CD14-positive monocyte (primary cell): ENCODE results near the gene GSTO2. TPM values are rescaled to one million over a fixed set of nuclear protein-coding genes. Genes with fewer than 3 reads are reported as not detected.

Source experiments
- DNase-seq, 3 donors: peaks; one replicate each; pipeline ENCODE4 v3.0.0-alpha.2; 2011 to 2022
- H2AFZ ChIP-seq: 2 replicates; pipeline ENCODE4 v1.6.0; 2012; ENCODE audit warnings: mild to moderate bottlenecking, low read depth, low read length, inconsistent platforms; ENCODE audit not compliant: insufficient read depth, poor library complexity, severe bottlenecking
- H3K27ac ChIP-seq, 2 donors: 1 replicate in 1 of 2; 2 replicates in 1 of 2; pipeline ENCODE4 v1.5.1; 2012 to 2013; ENCODE audit warnings: low read length in 2 of 2, control low read depth in 1 of 2, inconsistent platforms in 1 of 2, low read depth in 1 of 2, mild to moderate bottlenecking in 1 of 2
- H3K27me3 ChIP-seq, 2 donors: one replicate each; pipeline versions ENCODE4 v1.6.0 to v1.6.1; 2011 to 2013; ENCODE audit warnings: low read length in 2 of 2; ENCODE audit not compliant: control insufficient read depth in 2 of 2, insufficient read depth in 2 of 2
- H3K36me3 ChIP-seq, 2 donors: replicated peaks in 1 of 2; 1 replicate in 1 of 2; 2 replicates in 1 of 2; pipeline versions ENCODE4 v1.5.1 to v1.6.1; 2012 to 2013; ENCODE audit warnings: low read length in 2 of 2, control low read depth in 1 of 2, inconsistent platforms in 1 of 2, mild to moderate bottlenecking in 1 of 2; ENCODE audit not compliant: insufficient read depth in 2 of 2, control insufficient read depth in 1 of 2
- H3K4me1 ChIP-seq, 2 donors: 1 replicate in 1 of 2; 2 replicates in 1 of 2; pipeline versions ENCODE4 v1.5.1 to v1.6.1; 2012 to 2013; ENCODE audit warnings: low read length in 2 of 2, control low read depth in 1 of 2, inconsistent platforms in 1 of 2, mild to moderate bottlenecking in 1 of 2, moderate library complexity in 1 of 2; ENCODE audit not compliant: insufficient read depth in 2 of 2, control insufficient read depth in 1 of 2
- H3K4me2 ChIP-seq: replicated peaks from 2 replicates; pipeline ENCODE3; 2012; ENCODE audit warnings: low read length, moderate library complexity, mild to moderate bottlenecking; ENCODE audit not compliant: poor library complexity, severe bottlenecking; ENCODE audit errors: extremely low read depth
- H3K4me3 ChIP-seq, 3 experiments: fragments of 200-600 bp in 1 of 3; sonication (generic) in 1 of 3; replicated peaks in 1 of 3; 1 replicate in 2 of 3; 2 replicates in 1 of 3; pipeline ENCODE4 v1.5.1; 2011 to 2013; ENCODE audit warnings: low read length in 3 of 3, mild to moderate bottlenecking in 3 of 3, control low read depth in 2 of 3, low read depth in 2 of 3, inconsistent platforms in 1 of 3, moderate library complexity in 1 of 3
- H3K79me2 ChIP-seq: 2 replicates; pipeline ENCODE4 v1.6.0; 2012; ENCODE audit warnings: mild to moderate bottlenecking, control low read depth, inconsistent platforms, low read length, moderate library complexity; ENCODE audit not compliant: insufficient read depth
- H3K9ac ChIP-seq: 2 replicates; pipeline ENCODE4 v1.6.0; 2017; ENCODE audit warnings: low read length, mild to moderate bottlenecking; ENCODE audit not compliant: insufficient read depth, poor library complexity, severe bottlenecking
- H3K9me3 ChIP-seq, 2 donors: replicated peaks in 1 of 2; 1 replicate in 1 of 2; 2 replicates in 1 of 2; pipeline versions ENCODE4 v1.5.1 to v1.6.1; 2012 to 2013; ENCODE audit warnings: low read length in 2 of 2, control low read depth in 1 of 2; ENCODE audit not compliant: control insufficient read depth in 1 of 2, insufficient read depth in 1 of 2
- H4K20me1 ChIP-seq: 2 replicates; pipeline ENCODE4 v1.6.0; 2012; ENCODE audit warnings: mild to moderate bottlenecking, low read length, control low read depth, moderate library complexity; ENCODE audit not compliant: insufficient read depth
- H3K27ac Mint-ChIP-seq, 7 donors: one replicate each; pipeline ENCODE4 v1.8.0; 2020; ENCODE audit warnings: mild to moderate bottlenecking in 7 of 7, mixed read lengths in 7 of 7, moderate library complexity in 6 of 7, inconsistent platforms in 2 of 7
- H3K27me3 Mint-ChIP-seq, 3 donors: one replicate each; pipeline ENCODE4 v1.8.0; 2021 to 2022; ENCODE audit warnings: low read depth in 3 of 3, mild to moderate bottlenecking in 3 of 3, mixed read lengths in 3 of 3, moderate library complexity in 3 of 3, inconsistent platforms in 1 of 3
- H3K36me3 Mint-ChIP-seq, 2 donors: one replicate each; pipeline ENCODE4 v1.8.0; 2020; ENCODE audit warnings: mixed read lengths in 2 of 2, inconsistent platforms in 1 of 2, mild to moderate bottlenecking in 1 of 2
- H3K4me1 Mint-ChIP-seq: one replicate; pipeline ENCODE4 v1.8.0; 2020; ENCODE audit warnings: mild to moderate bottlenecking, mixed read lengths
- H3K4me3 Mint-ChIP-seq, 2 donors: one replicate each; pipeline ENCODE4 v1.8.0; 2020; ENCODE audit warnings: mild to moderate bottlenecking in 2 of 2, mixed read lengths in 2 of 2, moderate library complexity in 1 of 2
- H3K9me3 Mint-ChIP-seq, 7 donors: one replicate each; pipeline ENCODE4 v1.8.0; 2020 to 2022; ENCODE audit warnings: mixed read lengths in 7 of 7, mild to moderate bottlenecking in 6 of 7, moderate library complexity in 6 of 7, inconsistent platforms in 2 of 7
- WGBS: methylation state at CpG from one replicate; pipeline ENCODE4 v1.1.5; 2013; ENCODE audit warnings: missing lambda C conversion rate; ENCODE audit not compliant: insufficient coverage; 5-methylcytosine and 5-hydroxymethylcytosine counted together
- intact Hi-C, 2 donors: fragments of 100-400 bp; cut with micrococcal nuclease; formaldehyde crosslinking; loops; one replicate each; pipeline versions ENCODE4 v1.15.0 to v1.15.1; 2023
- polyA plus RNA-seq, 3 donors: library from polyadenylated mRNA; depleted of rRNA in 1 of 3; unstranded in 2 of 3; stranded (reverse) in 1 of 3; fragments of 300-500 nt in 2 of 3; fragments of >200 nt in 1 of 3; fragmentation: Illumina TruSeq in 2 of 3; gene quantifications; 1 replicate in 2 of 3; 2 replicates in 1 of 3; pipeline ENCODE4 v1.2.3, GENCODE V29; 2012 to 2021
- TF ChIP-seq, protein P1 (sequence below): fragments of 200-600 bp; IDR thresholded peaks from one replicate; pipeline ENCODE4 v1.8.0; 2022; ENCODE audit warnings: antibody characterized with exemption, mild to moderate bottlenecking

The GSTO2 gene
- polyA plus RNA-seq, 3 donors, result 0.16 to 0.26 TPM; not detected in 1

DNA sequence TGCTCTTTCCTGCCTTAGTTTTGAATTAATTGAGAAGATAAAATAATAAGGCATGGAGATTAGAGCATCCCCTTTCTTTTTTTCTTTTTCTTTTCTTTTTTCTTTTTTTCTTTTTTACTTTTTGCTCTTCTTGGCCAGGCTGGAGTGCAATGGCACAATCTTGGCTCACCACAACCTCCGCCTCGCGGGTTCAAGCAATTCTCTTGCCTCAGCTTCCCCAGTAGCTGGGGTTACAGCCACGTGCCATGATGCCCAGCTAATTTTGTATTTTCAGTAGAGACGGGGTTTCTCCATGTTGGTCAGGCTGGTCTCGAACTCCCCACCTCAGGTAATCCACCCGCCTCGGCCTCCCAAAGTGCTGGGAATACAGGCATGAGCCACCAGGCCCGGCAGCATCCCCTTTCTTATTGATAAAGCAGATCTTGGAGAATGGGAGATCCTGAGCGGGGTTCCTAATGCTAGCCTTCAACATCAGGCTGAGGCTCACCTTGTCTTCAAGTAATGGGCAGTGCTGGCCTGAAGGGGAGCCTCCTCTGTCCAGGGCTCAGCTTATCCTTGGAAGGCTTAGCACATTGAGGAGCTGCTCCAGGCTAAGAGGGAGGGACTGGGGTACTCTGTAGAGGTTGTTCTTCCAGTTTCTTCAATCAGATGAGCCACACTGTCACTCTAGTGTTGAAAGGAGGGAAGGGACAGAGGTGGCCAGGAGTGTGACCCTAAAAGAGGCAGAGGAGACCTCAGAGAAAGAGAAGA, 27.9 kb downstream of the GSTO2 start:
- Histone ChIP-seq H3K4me2 (no peak overlapping the region), H3K36me3 (no peaks in the 10 kb centered on the region), H3K79me2 (no peaks in the 10 kb centered on the region), H2AFZ (no peak overlapping the region), H4K20me1 (no peaks in the 10 kb centered on the region), H3K9me3 (peaks cover 0 to 3% of the 10 kb centered on the region in 2 donors), H3K27ac (no peak overlapping the region), H3K4me1 (peaks cover 18 to 25% of the 10 kb centered on the region in 2 donors), H3K9ac (no peak overlapping the region), H3K27me3 (no peaks in the 10 kb centered on the region), H3K4me3 (no peak overlapping the region)
- H3K9me3 Mint-ChIP-seq, result peaks cover 3 to 4% (median 3%) of the 10 kb centered on the region in 7 donors
- no peak for DNase-seq
- intact Hi-C loops, result no loop called here
- H3K4me3 Mint-ChIP-seq, result no peak overlapping the region
- 93% methylated on average over 5 of the region's 10 CpGs for WGBS
- TF ChIP-seq, protein P1, sequence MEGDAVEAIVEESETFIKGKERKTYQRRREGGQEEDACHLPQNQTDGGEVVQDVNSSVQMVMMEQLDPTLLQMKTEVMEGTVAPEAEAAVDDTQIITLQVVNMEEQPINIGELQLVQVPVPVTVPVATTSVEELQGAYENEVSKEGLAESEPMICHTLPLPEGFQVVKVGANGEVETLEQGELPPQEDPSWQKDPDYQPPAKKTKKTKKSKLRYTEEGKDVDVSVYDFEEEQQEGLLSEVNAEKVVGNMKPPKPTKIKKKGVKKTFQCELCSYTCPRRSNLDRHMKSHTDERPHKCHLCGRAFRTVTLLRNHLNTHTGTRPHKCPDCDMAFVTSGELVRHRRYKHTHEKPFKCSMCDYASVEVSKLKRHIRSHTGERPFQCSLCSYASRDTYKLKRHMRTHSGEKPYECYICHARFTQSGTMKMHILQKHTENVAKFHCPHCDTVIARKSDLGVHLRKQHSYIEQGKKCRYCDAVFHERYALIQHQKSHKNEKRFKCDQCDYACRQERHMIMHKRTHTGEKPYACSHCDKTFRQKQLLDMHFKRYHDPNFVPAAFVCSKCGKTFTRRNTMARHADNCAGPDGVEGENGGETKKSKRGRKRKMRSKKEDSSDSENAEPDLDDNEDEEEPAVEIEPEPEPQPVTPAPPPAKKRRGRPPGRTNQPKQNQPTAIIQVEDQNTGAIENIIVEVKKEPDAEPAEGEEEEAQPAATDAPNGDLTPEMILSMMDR, result no peak
- peaks cover 0 to under 1% of the 10 kb centered on the region in 2 donors for H3K36me3 Mint-ChIP-seq
- H3K4me1 Mint-ChIP-seq, result peaks cover 22% of the 10 kb centered on the region
- peaks cover 0 to 10% (median 8%) of the 10 kb centered on the region in 3 donors for H3K27me3 Mint-ChIP-seq
- H3K27ac Mint-ChIP-seq, result peak overlapping the region in 1 of 7 donors; percentile 61

DNA sequence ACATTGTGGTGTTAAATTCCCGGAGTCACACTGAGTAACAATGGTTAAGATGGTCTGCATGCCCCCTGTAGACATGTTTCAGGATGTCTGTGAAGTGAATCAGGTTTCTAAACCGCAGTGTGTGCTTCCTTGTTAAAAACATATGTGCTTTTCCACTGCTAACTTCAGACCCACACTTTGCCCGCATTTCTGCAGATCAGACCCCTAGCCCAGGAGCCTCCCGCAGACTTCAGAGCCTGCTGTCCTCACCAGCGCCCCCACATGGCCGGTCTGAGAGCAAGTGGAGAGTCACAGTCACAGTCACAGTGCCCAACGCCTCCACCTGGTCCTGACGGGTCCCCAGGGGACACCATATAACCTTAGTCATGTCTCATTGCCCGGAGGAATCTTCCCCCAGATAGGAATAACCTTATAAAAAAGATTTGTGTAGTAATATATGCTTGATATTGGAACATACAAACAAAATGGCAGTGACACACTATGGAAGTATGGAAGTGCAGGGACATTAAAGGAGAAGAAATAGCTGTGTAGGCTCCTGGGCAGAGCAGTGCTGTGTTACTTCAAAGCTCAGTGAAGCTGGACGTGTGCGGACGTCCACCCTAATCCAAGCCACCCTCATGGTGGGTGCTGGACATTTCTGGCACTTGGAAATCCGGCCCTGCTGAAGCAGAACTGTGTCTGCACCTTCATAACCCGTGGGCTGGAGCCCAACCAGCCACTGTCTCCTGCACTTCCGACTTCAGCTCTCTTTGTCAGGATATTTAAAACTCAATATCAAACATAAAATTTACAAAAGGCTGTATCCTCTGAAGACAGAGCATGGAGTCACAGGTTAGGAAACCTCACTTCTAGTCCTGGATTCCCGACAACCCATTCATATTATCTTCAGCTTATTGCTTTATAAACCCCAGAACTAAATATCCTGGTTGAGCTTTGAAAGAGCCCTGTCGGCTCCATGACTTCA, 29.0 kb downstream of the GSTO2 start:
- Histone ChIP-seq H3K9ac (no peak overlapping the region), H3K4me2 (no peak overlapping the region), H2AFZ (no peak overlapping the region), H3K4me3 (no peak overlapping the region), H3K79me2 (no peaks in the 10 kb centered on the region), H3K36me3 (no peaks in the 10 kb centered on the region), H3K9me3 (peaks cover 0 to 6% of the 10 kb centered on the region in 2 donors), H3K27me3 (no peaks in the 10 kb centered on the region), H3K27ac (no peak overlapping the region), H3K4me1 (peaks cover 21 to 22% of the 10 kb centered on the region in 2 donors), H4K20me1 (no peaks in the 10 kb centered on the region)
- Mint-ChIP-seq H3K36me3 (peaks cover 0 to 4% of the 10 kb centered on the region in 2 donors), H3K9me3 (peaks cover 6 to 9% (median 8%) of the 10 kb centered on the region in 7 donors), H3K27ac (peak overlapping the region in 1 of 7 donors; percentile 33), H3K27me3 (peaks cover 0 to 10% (median 8%) of the 10 kb centered on the region in 3 donors), H3K4me1 (peaks cover 25% of the 10 kb centered on the region), H3K4me3 (no peak overlapping the region)
- no peak for DNase-seq
- intact Hi-C loops, result no loop called here
- 77% methylated on average over 11 of the region's 17 CpGs for WGBS
- TF ChIP-seq, protein P1, result no peak
